Stomach smooth muscle (tissue), 2 donors: ENCODE measurements around the gene WBP1L.

Source experiments
- H3K27ac ChIP-seq: one replicate; pipeline ENCODE4 v1.7.0; 2013; ENCODE audit warnings: mild to moderate bottlenecking, low read length, inconsistent platforms
- H3K27me3 ChIP-seq, 2 donors: one replicate each; pipeline ENCODE4 v1.7.0; 2013; ENCODE audit warnings: low read length in 2 of 2; ENCODE audit not compliant: insufficient read depth in 2 of 2, control insufficient read depth in 1 of 2
- H3K36me3 ChIP-seq, 2 donors: one replicate each; pipeline ENCODE4 v1.7.0; 2013; ENCODE audit warnings: low read length in 2 of 2; ENCODE audit not compliant: control insufficient read depth in 2 of 2, insufficient read depth in 2 of 2
- H3K4me1 ChIP-seq: one replicate; pipeline ENCODE4 v1.7.0; 2013; ENCODE audit warnings: low read length; ENCODE audit not compliant: control insufficient read depth, insufficient read depth
- H3K4me3 ChIP-seq, 2 donors: one replicate each; pipeline ENCODE4 v1.7.0; 2013; ENCODE audit warnings: low read length in 2 of 2
- H3K9ac ChIP-seq, 2 donors: one replicate each; pipeline ENCODE4 v1.7.0; 2013; ENCODE audit warnings: low read length in 2 of 2, mild to moderate bottlenecking in 1 of 2
- H3K9me3 ChIP-seq, 2 donors: one replicate each; pipeline ENCODE4 v1.7.0; 2013; ENCODE audit warnings: low read length in 2 of 2; ENCODE audit not compliant: control insufficient read depth in 2 of 2
- donor health status: healthy.
- donor health status: Pancreatic carcinoma.

Gene WBP1L

DNA sequence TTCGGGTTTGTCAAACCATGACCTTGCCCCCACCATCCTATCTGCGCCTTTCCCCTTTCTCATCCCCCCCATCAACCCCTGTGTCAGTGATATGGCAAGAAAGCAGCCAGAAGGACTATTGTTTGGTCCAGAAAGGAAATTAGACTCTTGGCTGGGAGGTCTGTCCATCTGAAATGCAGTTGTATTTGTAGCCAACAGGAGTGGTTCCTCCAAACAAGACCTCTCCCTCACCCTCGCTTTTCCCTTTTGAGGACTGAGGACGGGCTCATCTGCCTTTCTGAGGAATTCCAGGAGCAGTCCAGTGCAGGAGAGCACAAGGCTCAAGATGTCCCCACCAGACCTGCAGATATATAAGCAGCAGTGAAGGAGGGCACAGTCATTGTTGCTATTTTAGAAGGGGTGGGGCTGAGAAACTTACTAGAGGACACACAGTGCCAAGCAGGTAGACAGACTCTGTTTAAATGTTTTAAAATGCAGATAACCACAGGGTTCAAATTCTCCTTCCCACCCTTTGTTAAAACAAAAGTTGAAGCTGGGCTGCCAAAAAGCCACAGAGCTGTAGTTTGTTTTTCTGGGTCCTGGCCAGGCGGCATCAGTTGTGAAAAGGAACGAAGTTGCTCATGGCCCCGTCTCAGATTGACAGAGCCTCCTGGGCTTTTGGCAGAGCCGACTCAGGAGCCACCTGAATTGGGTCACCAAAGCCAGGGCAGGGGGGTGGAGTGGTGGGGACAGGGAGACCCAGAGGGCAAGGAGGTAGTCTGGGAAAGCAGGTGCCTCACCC lies 56.1 kb downstream of the WBP1L start:
- Histone ChIP-seq H3K4me3 (peak overlapping the region in 1 of 2 donors; percentile 47), H3K9me3 (no peaks in the 10 kb centered on the region), H3K4me1 (peaks cover 67% of the 10 kb centered on the region), H3K9ac (peak overlapping the region; percentile 55 to 58), H3K27me3 (no peaks in the 10 kb centered on the region), H3K27ac (peak overlapping the region; percentile 89), H3K36me3 (peaks cover 7 to 15% of the 10 kb centered on the region in 2 donors)

DNA sequence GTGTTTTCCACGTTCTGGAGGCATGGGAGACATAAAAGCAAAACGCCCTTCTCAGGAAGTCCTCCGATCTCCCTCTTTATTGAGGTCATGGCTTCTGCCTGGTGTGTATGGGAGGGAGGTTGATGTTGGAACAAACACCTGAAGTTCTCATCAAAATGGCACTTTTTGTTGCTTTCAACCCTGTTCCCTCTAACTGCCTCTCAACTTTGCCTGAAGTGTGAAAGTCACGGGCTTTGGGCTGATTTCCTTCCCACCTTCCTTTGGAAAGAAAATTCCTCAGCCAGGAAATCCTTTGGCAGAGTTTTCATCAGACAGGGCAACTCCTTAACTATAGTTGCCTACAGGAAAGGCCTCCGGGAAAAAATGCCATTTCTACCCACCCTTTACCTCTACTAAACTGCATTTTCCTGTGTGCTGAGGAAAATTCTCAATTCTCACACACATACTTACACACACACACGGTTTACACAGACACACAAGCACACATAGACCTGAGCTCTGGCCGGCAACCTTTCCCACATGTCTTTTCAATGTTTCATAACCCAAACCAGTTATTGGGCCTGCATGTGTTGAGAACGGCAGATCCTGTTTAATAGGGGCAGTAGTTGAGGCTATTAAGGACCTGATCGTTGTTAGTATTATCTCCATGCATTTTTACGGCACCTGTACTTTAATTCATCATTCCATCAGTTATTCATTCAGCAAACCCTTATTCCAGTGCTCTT lies 57.0 kb downstream of the WBP1L start:
- H3K27me3 ChIP-seq: no peaks in the 10 kb centered on the region
- peak overlapping the region; percentile 89 for H3K27ac ChIP-seq
- peaks cover 59% of the 10 kb centered on the region for H3K4me1 ChIP-seq
- H3K9me3 ChIP-seq: no peaks in the 10 kb centered on the region
- peaks cover 7 to 13% of the 10 kb centered on the region in 2 donors for H3K36me3 ChIP-seq
- peak overlapping the region in 1 of 2 donors; percentile 47 for H3K4me3 ChIP-seq
- H3K9ac ChIP-seq: peak overlapping the region; percentile 55 to 58

DNA sequence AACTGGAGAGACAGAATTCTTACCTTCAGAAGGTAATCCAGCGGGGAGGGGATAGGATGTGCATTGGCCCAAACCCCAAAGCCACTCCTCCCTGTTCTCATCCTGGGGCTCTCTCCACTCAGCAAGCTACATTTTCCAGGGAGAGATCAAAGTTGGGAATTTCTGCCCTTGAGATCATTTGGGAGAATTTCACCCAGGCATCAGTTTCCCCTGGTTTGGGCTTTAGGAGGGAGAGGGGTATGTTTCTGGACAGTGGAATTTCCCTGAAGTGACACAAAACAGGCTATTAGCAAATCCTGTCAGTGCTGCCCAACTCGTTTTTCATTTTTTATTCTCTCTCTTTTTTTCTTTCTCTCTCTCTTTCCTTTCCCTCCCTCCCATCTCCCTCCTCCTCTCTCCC lies 57.7 kb downstream of the WBP1L start:
- Histone ChIP-seq H3K9ac (peak overlapping the region in 1 of 2 donors; percentile 58), H3K36me3 (peaks cover 7 to 13% of the 10 kb centered on the region in 2 donors), H3K9me3 (no peaks in the 10 kb centered on the region), H3K27ac (peak overlapping the region; percentile 89), H3K4me3 (no peak overlapping the region), H3K27me3 (no peaks in the 10 kb centered on the region), H3K4me1 (peaks cover 52% of the 10 kb centered on the region)

DNA sequence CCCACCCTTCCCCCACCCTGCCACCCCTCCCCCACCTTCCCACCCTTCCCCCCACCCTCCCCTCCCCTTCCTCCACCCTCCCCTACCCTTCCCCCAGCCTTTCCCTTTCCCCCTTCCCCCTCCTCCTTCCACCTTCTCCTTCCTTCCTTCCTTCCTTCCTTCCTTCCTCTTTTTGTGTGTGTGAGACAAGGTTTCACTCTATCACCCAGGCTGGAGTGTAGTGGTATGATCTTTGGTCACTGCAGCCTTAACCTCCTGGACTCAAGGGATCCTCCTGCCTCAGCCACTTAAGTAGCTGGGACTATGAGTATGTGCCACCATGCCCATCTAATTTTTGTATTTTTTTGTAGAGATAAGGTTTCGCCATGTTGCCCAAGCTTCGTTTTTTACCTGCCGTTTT lies 58.2 kb downstream of the WBP1L start:
- peak overlapping the region in 1 of 2 donors; percentile 26 for H3K9ac ChIP-seq
- no peak overlapping the region for H3K4me3 ChIP-seq
- H3K4me1 ChIP-seq: peaks cover 48% of the 10 kb centered on the region
- H3K9me3 ChIP-seq: no peaks in the 10 kb centered on the region
- peak overlapping the region; percentile 85 for H3K27ac ChIP-seq
- H3K36me3 ChIP-seq: peaks cover 7 to 13% of the 10 kb centered on the region in 2 donors
- no peaks in the 10 kb centered on the region for H3K27me3 ChIP-seq

DNA sequence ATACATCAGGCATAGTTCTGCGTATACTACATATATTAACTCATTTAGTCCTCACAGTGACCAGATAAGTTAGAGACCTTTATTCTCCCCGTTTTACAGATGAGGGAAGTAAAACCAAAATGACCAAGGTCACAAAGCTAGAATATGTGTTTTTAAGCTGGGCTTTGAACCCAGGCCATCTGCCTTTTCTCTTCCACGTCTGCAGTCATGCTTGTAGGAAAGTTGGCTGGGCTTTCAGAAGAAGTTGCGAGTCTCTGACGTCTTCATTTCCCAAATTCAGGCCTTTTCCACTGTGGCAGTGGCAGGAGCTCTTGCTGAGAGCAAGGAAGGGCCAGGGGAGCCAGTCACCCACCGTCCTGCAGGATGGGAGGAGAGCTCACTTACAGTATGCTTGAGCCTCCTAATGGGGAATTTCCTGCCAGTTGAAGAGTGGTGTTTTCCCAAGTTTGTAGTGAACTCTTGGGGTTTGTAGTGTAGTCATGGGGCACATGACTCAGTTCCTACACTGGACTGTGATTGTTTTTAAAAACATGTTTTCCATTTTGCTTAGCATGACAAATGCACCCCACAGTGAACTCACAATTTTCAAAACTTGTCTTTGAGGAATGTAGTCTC lies 59.3 kb downstream of the WBP1L start:
- no peaks in the 10 kb centered on the region for H3K9me3 ChIP-seq
- peaks cover 45% of the 10 kb centered on the region for H3K4me1 ChIP-seq
- H3K27ac ChIP-seq: peak overlapping the region; percentile 85
- H3K9ac ChIP-seq: peak overlapping the region in 1 of 2 donors; percentile 43
- H3K27me3 ChIP-seq: no peaks in the 10 kb centered on the region
- no peak overlapping the region for H3K4me3 ChIP-seq
- H3K36me3 ChIP-seq: peaks cover 5 to 11% of the 10 kb centered on the region in 2 donors

DNA sequence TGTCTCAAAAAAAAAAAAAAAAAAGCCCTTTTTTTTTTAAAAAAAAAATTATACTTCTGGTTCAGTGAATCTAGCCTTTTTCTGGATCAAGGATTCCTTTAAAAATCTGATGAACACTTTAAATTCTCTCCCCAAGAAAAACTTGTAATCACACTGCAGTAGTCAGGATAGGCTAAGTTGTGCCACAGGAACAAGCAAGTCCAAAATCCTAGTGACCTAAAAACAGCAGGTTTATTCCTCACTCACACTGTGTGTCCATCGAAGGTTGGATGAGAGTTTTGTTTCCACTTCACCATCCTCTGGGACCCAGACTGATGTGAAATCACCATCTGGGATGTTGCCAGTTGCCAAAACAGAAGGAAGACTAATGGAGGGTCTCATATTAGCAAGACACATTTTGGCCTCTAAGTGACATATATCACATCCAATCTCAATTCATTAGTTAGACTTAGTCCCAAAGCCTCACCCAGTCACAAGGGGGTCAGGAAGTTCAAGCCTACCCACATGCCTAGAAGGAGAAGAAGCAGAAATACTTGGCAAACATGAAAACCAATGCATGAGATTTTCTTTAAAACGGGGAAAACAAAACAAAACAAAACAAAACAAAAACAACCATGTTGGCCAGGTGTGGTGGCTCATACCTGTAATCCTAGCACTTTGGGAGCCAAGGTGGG lies 60.8 kb downstream of the WBP1L start:
- H3K9me3 ChIP-seq: no peaks in the 10 kb centered on the region
- H3K4me1 ChIP-seq: peaks cover 41% of the 10 kb centered on the region
- no peak overlapping the region for H3K9ac ChIP-seq
- no peaks in the 10 kb centered on the region for H3K27me3 ChIP-seq
- H3K4me3 ChIP-seq: no peak overlapping the region
- H3K36me3 ChIP-seq: peaks cover 3% of the 10 kb centered on the region in 2 donors
- peak overlapping the region; percentile 18 for H3K27ac ChIP-seq

DNA sequence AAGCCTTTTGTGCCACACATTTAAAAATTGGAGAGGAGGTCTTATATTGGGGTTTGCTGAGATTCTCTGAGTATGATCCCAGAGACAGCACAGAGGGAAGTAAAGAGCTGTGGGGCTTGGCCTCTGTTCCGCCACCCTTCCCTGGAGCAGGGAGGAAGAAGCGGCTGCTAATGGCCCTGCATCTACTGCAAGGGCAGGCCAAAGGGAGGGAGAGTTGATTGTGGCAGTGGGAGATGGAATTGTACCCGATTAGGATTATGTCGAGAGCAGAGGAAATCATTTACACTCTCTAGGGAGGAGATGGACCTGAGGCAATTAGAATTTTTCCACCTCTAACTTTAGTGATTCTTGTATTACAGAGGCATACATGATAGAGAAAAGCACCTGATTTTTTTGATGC lies 64.6 kb downstream of the WBP1L start:
- H3K27me3 ChIP-seq: no peaks in the 10 kb centered on the region
- no peak overlapping the region for H3K9ac ChIP-seq
- no peak overlapping the region for H3K27ac ChIP-seq
- H3K36me3 ChIP-seq: peaks cover 25 to 27% of the 10 kb centered on the region in 2 donors
- H3K9me3 ChIP-seq: no peaks in the 10 kb centered on the region
- H3K4me1 ChIP-seq: peaks cover 5% of the 10 kb centered on the region
- H3K4me3 ChIP-seq: no peak overlapping the region

DNA sequence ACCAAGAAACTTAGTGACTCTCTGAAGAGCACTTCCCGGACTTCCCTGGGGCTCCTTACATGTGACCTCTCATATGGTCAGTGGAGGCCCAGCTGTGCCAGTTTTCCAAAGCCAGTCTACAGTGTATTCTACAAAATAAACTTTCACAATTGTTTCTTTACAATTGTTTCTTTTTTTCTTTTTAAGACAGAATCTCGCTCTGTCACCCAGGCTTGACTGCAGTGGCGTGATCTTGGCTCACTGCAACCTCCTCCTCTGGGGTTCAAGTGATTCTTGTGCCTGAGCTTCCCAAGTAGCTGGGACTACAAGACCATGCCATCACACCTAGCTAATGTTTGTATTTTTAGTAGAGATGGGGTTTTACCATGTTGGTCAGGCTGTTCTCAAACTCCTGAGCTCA lies 67.6 kb downstream of the WBP1L start:
- Histone ChIP-seq H3K36me3 (peaks cover 30 to 38% of the 10 kb centered on the region in 2 donors), H3K27ac (no peak overlapping the region), H3K9me3 (no peaks in the 10 kb centered on the region), H3K9ac (no peak overlapping the region), H3K27me3 (no peaks in the 10 kb centered on the region), H3K4me3 (no peak overlapping the region), H3K4me1 (peaks cover 20% of the 10 kb centered on the region)

DNA sequence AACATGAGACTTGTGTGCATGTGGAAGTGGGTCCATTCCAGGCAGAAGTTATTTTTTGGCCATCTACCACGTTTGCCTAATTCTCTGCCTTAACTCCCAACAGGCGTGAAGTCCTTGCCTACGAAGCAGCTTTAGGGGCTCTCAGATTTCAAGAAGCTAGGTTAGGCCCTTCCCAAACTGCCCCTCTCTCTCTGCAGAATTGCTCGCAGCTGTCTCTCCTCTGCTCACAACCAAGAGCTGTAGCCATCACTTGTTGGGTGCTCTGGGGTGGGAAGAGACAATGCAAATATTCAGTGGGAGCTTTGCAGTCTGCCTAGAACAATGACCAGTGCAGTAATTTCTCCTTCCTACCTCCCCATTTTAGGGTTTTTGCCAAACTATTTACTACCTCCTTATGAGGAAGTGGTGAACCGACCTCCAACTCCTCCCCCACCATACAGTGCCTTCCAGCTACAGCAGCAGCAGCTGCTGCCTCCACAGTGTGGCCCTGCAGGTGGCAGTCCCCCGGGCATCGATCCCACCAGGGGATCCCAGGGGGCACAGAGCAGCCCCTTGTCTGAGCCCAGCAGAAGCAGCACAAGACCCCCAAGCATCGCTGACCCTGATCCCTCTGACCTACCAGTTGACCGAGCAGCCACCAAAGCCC lies 68.6 kb downstream of the WBP1L start:
- Histone ChIP-seq H3K4me1 (peaks cover 25% of the 10 kb centered on the region), H3K27ac (peak overlapping the region; percentile 24)

DNA sequence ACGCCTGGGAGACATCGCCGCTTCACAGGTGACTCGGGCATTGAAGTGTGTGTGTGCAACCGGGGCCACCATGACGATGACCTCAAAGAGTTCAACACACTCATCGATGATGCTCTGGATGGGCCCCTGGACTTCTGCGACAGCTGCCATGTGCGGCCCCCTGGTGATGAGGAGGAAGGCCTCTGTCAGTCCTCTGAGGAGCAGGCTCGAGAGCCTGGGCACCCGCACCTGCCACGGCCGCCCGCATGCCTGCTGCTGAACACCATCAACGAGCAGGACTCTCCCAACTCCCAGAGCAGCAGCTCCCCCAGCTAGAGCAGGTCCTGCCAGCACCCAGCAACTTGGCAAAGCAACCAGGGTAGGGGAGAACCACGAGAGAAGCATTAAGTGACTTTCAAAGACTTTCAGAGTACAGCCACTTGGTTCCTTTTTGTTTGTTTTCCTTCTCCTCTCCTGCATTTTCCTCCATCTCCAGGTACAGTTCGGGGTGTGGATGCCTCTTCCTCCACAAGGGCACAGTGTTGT lies 69.3 kb downstream of the WBP1L start:
- H3K27ac ChIP-seq: no peak overlapping the region
- H3K36me3 ChIP-seq: peaks cover 30 to 38% of the 10 kb centered on the region in 2 donors
- peaks cover 25% of the 10 kb centered on the region for H3K4me1 ChIP-seq

More for the DNA sequence above, 68.6 kb downstream of the WBP1L start:
- H3K9ac ChIP-seq: no peak overlapping the region
- no peak overlapping the region for H3K4me3 ChIP-seq
- peaks cover 30 to 38% of the 10 kb centered on the region in 2 donors for H3K36me3 ChIP-seq
- H3K9me3 ChIP-seq: no peaks in the 10 kb centered on the region
- no peaks in the 10 kb centered on the region for H3K27me3 ChIP-seq

More for the DNA sequence above, 69.3 kb downstream of the WBP1L start:
- Histone ChIP-seq H3K9ac (no peak overlapping the region), H3K27me3 (no peaks in the 10 kb centered on the region), H3K4me3 (no peak overlapping the region), H3K9me3 (no peaks in the 10 kb centered on the region)
